MCF 10A (cell line): ENCODE data around the gene ZBTB48. TPM values are rescaled to one million over a fixed set of nuclear protein-coding genes. Genes with fewer than 3 reads are reported as not detected.

Experiments used
- BruUV-seq: library from RNA; stranded (reverse); fragments of 400-500 nt; replicated peaks from 2 replicates; lab custom pipeline; 2021; lab: Mats Ljungman, UMichigan
- CTCF ChIA-PET: fragments of 300-600 bp; sonication (Branson Sonifier 250); formaldehyde crosslinking; extraction: SDS; loops from one replicate; lab custom pipeline; 2021; ENCODE audit warnings: antibody characterized with exemption, inconsistent platforms; lab: Yijun Ruan, JAX
- POLR2A ChIA-PET: fragments of 300-600, 350-650 bp; sonication (Branson Sonifier 250); formaldehyde crosslinking; extraction: SDS; loops from one replicate; lab custom pipeline; 2020; ENCODE audit warnings: antibody characterized with exemption, inconsistent platforms; lab: Yijun Ruan, JAX
- DNase-seq: peaks from one replicate; pipeline ENCODE4 v3.0.0-alpha.2; 2018; ENCODE audit not compliant: unreplicated experiment
- H3K27ac Mint-ChIP-seq: one replicate; pipeline ENCODE4 v1.8.0; 2022; ENCODE audit warnings: mild to moderate bottlenecking, low read depth, mixed read lengths; ENCODE audit not compliant: unreplicated experiment
- H3K27me3 Mint-ChIP-seq: one replicate; pipeline ENCODE4 v1.8.0; 2022; ENCODE audit warnings: mixed read lengths; ENCODE audit not compliant: insufficient read depth, unreplicated experiment
- H3K36me3 Mint-ChIP-seq: one replicate; pipeline ENCODE4 v1.8.0; 2022; ENCODE audit warnings: mild to moderate bottlenecking, moderate library complexity, mixed read lengths; ENCODE audit not compliant: insufficient read depth, unreplicated experiment
- H3K4me1 Mint-ChIP-seq: one replicate; pipeline ENCODE4 v1.8.0; 2022; ENCODE audit warnings: mixed read lengths; ENCODE audit not compliant: insufficient read depth, unreplicated experiment
- H3K4me3 Mint-ChIP-seq: one replicate; pipeline ENCODE4 v1.8.0; 2022; ENCODE audit warnings: mild to moderate bottlenecking, moderate library complexity, mixed read lengths; ENCODE audit not compliant: unreplicated experiment
- H3K9me3 Mint-ChIP-seq: one replicate; pipeline ENCODE4 v1.8.0; 2022; ENCODE audit warnings: mixed read lengths; ENCODE audit not compliant: unreplicated experiment
- intact Hi-C: fragments of 100-400 bp; cut with micrococcal nuclease; formaldehyde crosslinking; loops from 2 replicates; pipeline ENCODE4 v1.14.1; 2022
- total RNA-seq: library from RNA; stranded (reverse); gene quantifications from 2 replicates; pipeline ENCODE4 v1.2.3, GENCODE V29; 2022
- TF ChIP-seq, protein P1 (sequence below): fragments of 200-600 bp; IDR thresholded peaks from one replicate; pipeline ENCODE4 v1.8.0; 2022; ENCODE audit warnings: antibody characterized with exemption, mild to moderate bottlenecking; ENCODE audit not compliant: unreplicated experiment

ZBTB48 gene
- total RNA-seq, 1 experiment from 2014 or later = 40.6 TPM

DNA sequence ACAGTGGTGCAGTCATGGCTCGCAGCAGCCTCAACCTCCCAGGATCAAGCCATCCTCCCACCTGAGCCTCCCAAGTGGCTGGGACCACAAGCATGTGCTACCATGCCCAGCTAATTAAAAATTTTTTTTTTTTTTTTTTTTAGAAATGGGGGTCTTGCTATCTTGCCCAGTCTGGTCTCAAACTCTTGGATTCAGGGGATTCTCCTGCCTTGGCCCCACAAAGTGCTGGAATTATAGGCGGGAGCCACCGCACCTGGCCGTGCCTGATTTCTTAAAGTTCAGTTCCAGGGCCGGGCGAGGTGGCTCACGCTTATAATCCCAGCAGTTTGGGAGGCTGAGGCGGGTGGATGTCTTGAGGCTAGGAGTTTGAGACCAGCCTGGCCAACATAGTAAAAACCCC, 51.3 kb downstream of the ZBTB48 start:
- POLR2A ChIA-PET = no interaction called here
- no peak overlapping the region for H3K4me3 Mint-ChIP-seq
- TF ChIP-seq, protein P1, sequence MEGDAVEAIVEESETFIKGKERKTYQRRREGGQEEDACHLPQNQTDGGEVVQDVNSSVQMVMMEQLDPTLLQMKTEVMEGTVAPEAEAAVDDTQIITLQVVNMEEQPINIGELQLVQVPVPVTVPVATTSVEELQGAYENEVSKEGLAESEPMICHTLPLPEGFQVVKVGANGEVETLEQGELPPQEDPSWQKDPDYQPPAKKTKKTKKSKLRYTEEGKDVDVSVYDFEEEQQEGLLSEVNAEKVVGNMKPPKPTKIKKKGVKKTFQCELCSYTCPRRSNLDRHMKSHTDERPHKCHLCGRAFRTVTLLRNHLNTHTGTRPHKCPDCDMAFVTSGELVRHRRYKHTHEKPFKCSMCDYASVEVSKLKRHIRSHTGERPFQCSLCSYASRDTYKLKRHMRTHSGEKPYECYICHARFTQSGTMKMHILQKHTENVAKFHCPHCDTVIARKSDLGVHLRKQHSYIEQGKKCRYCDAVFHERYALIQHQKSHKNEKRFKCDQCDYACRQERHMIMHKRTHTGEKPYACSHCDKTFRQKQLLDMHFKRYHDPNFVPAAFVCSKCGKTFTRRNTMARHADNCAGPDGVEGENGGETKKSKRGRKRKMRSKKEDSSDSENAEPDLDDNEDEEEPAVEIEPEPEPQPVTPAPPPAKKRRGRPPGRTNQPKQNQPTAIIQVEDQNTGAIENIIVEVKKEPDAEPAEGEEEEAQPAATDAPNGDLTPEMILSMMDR = no peak

DNA sequence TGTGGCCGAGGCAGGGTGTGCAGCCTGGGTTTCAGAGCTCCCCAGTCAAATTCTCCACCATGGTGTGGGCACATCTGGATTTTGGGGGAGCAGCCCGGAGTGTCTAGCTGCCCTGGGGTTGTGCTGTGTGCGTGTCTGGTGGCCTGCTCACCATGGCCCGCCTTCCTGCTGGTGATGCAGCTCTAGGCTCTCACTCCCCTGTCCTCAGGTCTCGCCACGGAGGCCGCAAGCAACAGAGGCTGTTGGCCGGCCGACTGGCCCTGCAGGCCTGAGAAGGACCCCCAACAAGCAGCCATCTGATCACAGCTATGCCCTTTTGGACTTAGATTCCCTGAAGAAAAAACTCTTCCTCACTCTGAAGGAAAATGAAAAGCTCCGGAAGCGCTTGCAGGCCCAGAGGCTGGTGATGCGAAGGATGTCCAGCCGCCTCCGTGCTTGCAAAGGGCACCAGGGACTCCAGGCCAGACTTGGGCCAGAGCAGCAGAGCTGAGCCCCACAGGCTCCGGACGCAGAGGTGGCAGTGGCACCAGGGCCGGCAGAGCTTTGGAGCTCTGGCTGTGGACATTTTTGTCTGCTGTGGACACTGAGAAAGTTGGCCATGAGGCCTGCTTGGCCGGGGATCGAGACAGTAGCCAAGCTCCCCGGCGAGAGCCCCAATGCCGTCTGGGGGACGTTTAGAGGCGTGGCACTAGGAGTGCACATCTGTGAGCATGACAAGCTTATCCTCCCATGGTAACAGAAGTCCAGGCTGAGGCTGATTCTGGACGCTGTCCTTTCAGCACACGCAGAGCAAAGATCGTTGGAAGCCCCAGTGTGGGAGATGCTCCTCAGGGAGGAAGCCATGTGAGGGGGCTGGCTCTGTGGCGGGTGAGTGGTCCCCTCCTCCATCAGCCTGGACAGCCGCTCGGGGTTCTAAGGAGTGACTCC, 53.1 kb downstream of the ZBTB48 start:
- no peak overlapping the region for H3K27ac Mint-ChIP-seq

More for the DNA sequence above, 51.3 kb downstream of the ZBTB48 start:
- intact Hi-C loops = no loop called here
- no TSS peak for BruUV-seq
- CTCF ChIA-PET = no interaction called here
- no peak for DNase-seq
- Mint-ChIP-seq H3K27me3 (no peaks in the 10 kb centered on the region), H3K36me3 (peaks cover 71% of the 10 kb centered on the region), H3K27ac (no peak overlapping the region), H3K4me1 (peaks cover 8% of the 10 kb centered on the region), H3K9me3 (no peaks in the 10 kb centered on the region)

GRCh38 chr1:6634371-6635052, 54.7 kb downstream of the ZBTB48 start:
- peak; percentile 46 for DNase-seq
- intact Hi-C loops = no loop called here
- H3K9me3 Mint-ChIP-seq = no peaks in the 10 kb centered on the region

More for the DNA sequence above, 53.1 kb downstream of the ZBTB48 start:
- Mint-ChIP-seq H3K36me3 (peaks cover 78% of the 10 kb centered on the region), H3K27me3 (no peaks in the 10 kb centered on the region), H3K4me3 (no peak overlapping the region), H3K9me3 (no peaks in the 10 kb centered on the region), H3K4me1 (peaks cover 2% of the 10 kb centered on the region)
- ChIA-PET CTCF (interaction anchor here (0.5 to 0.7 kb wide), 5 partner anchors 12 to 387 kb away, joined by 3 to 5 read pairs (median 3); no protein-coding TSS in a partner anchor), POLR2A (interaction anchor here (0.7 to 1.6 kb wide), 3 partner anchors 11 to 144 kb away, joined by 3 to 5 read pairs (median 4); partner anchors contain the start of gene KLHL21)
- TF ChIP-seq, protein P1 = no peak
- intact Hi-C loops = no loop called here
- no peak for DNase-seq
- BruUV-seq = no TSS peak

More at GRCh38 chr1:6634371-6635052, 54.7 kb downstream of the ZBTB48 start:
- BruUV-seq = no TSS peak
- no peaks in the 10 kb centered on the region for H3K4me1 Mint-ChIP-seq
- TF ChIP-seq, protein P1 = peak; percentile 40
- POLR2A ChIA-PET = interaction anchor here (0.6 to 2.2 kb wide), 4 partner anchors 33 to 147 kb away, joined by 3 to 7 read pairs (median 4); no protein-coding TSS in a partner anchor
- H3K4me3 Mint-ChIP-seq = no peak overlapping the region
- H3K27me3 Mint-ChIP-seq = no peaks in the 10 kb centered on the region
- CTCF ChIA-PET = interaction anchor here (0.6 to 1.4 kb wide), 7 partner anchors 8 to 37 kb away, joined by 3 to 5 read pairs (median 3); no protein-coding TSS in a partner anchor
- no peak overlapping the region for H3K27ac Mint-ChIP-seq
- H3K36me3 Mint-ChIP-seq = peaks cover 89% of the 10 kb centered on the region
